Measurements from ENCODE around the gene C6orf15.

DNA sequence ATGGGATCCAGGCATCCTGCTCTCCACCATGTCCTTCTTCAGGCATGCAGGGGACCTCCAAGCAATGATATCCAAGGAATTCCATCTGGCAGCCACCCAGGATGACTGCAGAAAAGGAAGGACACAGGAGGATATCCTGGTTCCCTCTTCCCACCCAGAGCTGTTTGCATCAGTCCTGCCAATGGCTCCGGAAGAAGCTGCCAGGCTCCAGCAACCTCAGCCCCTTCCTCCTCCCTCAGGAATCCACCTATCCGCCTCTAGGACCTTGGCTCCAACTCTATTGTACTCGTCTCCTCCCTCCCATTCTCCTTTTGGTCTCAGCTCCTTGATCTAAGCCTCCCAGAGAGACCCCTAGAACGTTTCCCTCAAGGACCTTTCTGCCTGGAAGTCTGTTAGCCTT, 27.2 kb upstream of the C6orf15 start:
- TF ChIP-seq EP300 (IDR thresholded peaks at IDR 0.05; ENCODE audit: low read depth) (no peak), CTCF (IDR thresholded peaks at IDR 0.05) (no peak), POLR2AphosphoS5 (IDR thresholded peaks at IDR 0.05) (no peak), POLR2A (IDR thresholded peaks at IDR 0.05) (no peak)
